ENCODE measurements around the gene TLE1.

DNA sequence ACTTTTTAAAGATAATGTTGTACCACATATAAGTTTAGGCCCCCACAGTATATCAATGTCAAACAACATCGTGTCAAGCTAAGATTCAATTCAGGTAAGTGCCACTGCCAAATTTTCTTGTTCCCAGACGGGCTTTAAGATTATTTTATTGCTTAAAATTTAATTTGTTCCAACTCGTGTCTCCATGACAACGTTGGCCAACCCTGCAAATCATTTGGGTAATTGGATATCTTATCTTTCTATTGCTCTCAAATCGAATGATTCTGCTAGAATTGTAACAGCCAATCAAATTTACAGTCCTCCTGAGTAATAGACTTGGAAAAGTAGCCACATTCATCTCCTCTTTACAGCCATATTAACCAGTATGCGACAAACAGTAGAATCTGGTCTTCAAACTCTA is 19.5 kb downstream of the TLE1 start:
- no peak for TF ChIP-seq POLR2A (IDR thresholded peaks at IDR 0.05)
- TF ChIP-seq, protein P1, sequence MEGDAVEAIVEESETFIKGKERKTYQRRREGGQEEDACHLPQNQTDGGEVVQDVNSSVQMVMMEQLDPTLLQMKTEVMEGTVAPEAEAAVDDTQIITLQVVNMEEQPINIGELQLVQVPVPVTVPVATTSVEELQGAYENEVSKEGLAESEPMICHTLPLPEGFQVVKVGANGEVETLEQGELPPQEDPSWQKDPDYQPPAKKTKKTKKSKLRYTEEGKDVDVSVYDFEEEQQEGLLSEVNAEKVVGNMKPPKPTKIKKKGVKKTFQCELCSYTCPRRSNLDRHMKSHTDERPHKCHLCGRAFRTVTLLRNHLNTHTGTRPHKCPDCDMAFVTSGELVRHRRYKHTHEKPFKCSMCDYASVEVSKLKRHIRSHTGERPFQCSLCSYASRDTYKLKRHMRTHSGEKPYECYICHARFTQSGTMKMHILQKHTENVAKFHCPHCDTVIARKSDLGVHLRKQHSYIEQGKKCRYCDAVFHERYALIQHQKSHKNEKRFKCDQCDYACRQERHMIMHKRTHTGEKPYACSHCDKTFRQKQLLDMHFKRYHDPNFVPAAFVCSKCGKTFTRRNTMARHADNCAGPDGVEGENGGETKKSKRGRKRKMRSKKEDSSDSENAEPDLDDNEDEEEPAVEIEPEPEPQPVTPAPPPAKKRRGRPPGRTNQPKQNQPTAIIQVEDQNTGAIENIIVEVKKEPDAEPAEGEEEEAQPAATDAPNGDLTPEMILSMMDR (IDR thresholded peaks at IDR 0.05), result no peak

Data from transverse colon (tissue), 3 donors.